GM12872 (cell line): Measurements from ENCODE around the gene RPL37A.

Experiments
- TF ChIP-seq, protein P1 (sequence below): IDR thresholded peaks from 3 replicates; pipeline ENCODE4 v1.5.1; 2011; ENCODE audit warnings: low read depth, mild to moderate bottlenecking, low read length, moderate library complexity; ENCODE audit not compliant: insufficient read depth

The RPL37A gene

DNA sequence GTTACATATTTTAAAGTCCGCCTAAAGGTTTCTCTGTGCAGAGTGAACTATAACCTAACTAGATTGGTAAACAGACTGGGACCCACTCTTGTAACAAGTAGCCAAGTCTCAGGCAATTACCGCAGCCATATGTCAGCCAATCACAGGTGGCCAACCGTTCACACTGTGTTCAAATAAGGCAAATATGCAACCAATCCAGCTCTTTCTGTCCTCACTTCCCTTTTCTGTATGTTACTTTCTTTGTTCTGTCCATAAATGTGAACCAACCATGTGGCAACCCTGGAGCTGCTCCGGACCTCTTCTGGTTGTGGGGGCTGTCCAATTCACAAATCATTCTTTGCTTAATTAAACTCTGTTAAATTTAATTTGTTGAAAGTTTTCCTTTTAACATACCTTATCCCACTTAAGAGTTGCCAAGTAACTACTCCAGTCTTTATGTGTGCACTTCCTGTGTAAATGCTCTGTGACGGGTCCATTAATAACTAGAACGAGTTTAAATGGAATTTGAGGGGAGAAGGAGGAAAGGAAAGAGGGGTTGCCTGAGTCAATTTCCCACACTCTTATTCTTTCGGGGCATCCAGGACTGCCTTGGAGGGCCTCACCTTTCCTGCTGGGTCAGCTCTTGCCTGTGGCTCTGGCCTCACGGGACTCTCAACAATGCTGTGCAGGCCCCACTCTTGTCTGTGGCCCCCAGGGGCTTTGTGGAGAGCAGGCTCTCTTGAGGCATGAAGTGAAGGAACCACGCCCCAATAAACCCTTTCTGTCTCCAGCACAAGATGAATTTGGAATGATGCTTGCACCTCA is 6.6 kb upstream of the RPL37A start:
- TF ChIP-seq, protein P1, sequence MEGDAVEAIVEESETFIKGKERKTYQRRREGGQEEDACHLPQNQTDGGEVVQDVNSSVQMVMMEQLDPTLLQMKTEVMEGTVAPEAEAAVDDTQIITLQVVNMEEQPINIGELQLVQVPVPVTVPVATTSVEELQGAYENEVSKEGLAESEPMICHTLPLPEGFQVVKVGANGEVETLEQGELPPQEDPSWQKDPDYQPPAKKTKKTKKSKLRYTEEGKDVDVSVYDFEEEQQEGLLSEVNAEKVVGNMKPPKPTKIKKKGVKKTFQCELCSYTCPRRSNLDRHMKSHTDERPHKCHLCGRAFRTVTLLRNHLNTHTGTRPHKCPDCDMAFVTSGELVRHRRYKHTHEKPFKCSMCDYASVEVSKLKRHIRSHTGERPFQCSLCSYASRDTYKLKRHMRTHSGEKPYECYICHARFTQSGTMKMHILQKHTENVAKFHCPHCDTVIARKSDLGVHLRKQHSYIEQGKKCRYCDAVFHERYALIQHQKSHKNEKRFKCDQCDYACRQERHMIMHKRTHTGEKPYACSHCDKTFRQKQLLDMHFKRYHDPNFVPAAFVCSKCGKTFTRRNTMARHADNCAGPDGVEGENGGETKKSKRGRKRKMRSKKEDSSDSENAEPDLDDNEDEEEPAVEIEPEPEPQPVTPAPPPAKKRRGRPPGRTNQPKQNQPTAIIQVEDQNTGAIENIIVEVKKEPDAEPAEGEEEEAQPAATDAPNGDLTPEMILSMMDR = no peak

DNA sequence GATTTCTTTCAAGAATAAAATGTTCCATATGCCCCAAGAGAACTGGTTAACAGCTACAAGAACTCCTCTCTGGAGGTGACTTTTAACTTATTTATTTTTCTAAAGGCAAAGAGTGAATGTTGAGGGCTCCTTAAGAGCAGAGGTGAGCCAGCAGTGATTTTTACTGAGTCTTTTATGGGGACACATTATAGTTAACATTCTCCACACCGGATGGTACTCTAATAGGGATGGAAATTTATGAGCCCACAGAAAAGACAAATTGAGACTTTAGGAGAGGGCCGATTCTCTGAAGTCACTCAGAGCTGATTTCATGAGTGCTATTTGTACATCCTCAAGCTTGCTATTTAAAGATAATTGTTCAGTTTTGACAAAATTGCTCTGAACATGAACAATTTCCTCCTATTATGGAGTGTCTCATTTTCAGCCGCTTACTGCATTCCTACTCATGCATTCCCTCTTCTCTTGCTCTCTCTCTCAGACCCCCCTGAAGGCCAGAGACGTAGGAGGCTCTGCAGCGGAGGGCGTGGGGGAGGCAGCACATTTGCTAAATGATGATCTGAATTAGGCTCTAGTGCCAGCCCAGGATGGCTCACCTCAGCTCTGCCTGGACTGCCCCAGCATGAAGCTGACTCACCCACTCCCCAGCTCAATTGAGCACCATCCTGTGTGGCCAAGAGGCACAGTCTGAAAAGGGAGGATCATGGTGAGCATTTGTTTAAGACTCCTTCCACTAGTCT is 5.9 kb upstream of the RPL37A start:
- TF ChIP-seq, protein P1 = no peak

DNA sequence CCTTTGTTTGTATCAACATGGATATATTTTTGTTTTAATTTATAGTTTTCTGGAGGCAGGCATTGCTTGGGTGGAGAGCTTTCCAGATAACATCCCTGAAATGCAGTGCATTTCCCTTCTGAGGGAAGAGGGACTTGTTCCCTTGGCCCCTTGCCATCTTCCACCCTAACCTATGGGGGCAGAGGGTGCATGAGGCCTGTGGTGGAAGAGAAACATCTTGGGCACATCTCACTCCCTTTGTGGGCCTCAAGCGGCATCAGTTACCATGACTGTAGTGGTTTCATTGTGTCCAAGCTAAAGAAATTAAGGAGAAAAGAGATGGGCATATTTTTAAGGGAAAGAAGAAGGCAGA is 5.3 kb upstream of the RPL37A start:
- TF ChIP-seq, protein P1 = no peak

DNA sequence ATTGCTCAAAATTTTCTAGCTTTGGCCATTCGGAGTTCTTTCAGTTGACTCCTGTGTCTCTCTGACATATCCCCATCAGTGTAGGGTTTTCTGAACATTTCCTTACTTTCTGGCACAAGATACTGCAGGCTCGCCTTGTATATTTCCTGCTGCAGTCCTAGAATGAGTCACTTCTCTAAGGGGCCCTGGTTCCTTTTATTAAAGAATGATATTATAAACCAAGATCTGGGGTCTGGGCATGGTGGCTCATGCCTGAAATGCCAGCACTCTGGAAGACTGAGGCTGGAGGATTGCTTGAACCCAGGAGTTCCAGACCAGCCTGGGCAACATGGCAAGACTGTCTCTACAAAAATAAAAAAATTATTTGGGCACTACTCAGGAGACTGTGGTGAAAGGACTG is 3.0 kb upstream of the RPL37A start:
- TF ChIP-seq, protein P1 = no peak

DNA sequence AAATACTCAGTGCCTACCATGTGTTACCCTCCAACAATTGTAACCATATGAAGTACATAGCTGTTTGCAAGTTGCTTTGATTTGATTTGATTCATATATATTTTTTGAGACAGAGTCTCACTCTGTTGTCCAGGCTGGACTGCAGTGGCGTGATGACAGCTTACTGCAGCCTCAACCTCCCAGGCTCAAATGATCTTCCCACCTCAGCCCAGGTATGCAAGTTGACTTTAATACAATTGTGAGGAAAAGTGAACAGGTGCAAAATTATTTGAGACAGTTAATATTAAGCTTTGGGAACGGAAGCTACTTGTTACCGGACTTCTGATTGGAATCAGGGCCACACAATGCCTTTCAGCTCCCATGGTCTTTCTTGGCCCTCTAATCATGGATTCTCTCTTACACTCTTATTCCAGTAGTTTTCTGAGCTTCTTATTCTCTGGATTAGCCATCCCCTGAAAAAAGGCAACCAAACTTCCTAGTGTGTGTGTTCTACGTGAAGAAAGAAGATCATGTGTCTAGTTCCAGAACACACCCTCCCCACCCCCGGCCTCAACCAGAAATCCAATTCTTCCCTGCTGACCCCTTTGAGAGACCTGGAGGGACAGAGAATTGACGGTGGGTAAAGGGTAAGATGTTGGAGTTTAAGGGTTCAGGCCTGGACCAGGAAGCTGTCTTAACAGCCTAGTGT is 1.1 kb upstream of the RPL37A start:
- TF ChIP-seq, protein P1 = no peak

DNA sequence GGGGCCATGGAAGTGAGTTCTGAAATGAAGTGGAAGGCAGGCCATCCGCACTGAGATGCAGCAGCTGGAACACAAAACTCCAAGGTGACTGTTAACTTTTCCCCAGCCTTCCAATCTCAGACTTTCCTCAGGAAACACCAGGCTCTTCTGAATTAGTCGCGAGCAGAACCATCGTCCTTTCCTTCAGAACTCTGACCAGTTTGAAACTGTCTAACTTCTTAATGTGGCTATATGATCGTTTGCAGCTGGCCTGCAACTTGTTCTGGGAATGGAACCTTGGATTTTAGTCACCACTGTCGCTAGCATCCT is 620 bp upstream of the RPL37A start:
- TF ChIP-seq, protein P1 = no peak

DNA sequence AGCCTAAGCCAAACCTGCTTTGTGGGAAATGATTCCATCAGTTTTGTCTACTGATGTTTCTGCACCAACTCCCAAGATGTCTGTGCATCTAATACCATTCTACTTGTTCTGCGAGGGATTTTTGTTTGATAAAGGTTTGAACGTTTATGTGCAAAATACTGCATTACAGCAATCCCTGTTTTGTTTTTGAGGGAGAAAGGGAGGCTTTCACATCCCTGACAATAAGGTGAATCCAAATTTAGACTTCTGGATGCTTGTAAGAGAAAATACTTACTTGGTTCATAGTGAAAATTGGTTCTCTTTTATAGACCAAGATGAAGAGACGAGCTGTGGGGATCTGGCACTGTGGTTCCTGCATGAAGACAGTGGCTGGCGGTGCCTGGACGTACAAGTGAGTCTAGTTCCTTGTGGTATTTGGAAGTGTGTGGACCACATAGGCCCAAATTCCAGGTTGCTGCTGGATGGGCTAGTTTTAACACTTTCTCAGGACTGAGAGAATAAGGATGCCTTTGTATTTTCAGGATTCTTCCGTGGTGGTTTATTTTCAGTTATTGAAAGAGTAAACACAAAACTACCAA is 1.1 kb downstream of the RPL37A start:
- TF ChIP-seq, protein P1 = no peak
